Stomach (tissue), 4 donors: Measurements from ENCODE around the gene POU2AF1.

Source experiments
- EP300 ChIP-seq: sonication (generic); formaldehyde crosslinking; IDR thresholded peaks from one replicate; pipeline ENCODE4 v1.6.1; 2017; ENCODE audit warnings: antibody characterized with exemption
- POLR2A ChIP-seq, 4 donors: fragments of 450-650 bp; IDR thresholded peaks; one replicate each; pipeline ENCODE4 v1.6.1; 2016; ENCODE audit warnings: antibody characterized with exemption in 4 of 4, control low read depth in 2 of 4, mild to moderate bottlenecking in 1 of 4, moderate library complexity in 1 of 4
- POLR2AphosphoS5 ChIP-seq, 3 donors: sonication (generic); formaldehyde crosslinking; IDR thresholded peaks; one replicate each; pipeline ENCODE4 v1.6.1; 2016; ENCODE audit warnings: antibody characterized with exemption in 3 of 3
- TF ChIP-seq, protein P1 (sequence below), 7 experiments: fragments of 450-650 bp in 4 of 7; fragments of 200-600 bp in 3 of 7; sonication (generic) in 3 of 7; IDR thresholded peaks; one replicate each; pipeline ENCODE4 v1.5.1; 2016 to 2019; ENCODE audit warnings: antibody characterized with exemption in 7 of 7, control low read depth in 2 of 7, mild to moderate bottlenecking in 1 of 7

DNA sequence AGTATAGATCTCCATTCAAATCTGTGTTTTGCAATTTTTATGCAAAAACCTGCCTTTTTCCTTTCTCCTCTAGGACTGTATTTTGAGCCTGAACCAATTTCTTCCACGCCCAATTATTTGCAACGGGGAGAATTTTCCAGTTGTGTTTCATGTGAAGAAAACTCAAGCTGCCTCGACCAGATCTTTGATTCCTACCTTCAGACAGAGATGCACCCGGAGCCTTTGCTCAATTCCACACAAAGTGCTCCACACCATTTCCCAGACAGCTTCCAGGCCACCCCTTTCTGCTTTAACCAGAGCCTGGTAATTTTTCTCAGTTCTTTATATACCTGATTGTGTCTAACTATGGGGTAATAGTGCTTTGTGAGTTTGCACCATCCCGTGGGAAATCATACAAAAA is 72.8 kb downstream of the POU2AF1 start:
- TF ChIP-seq, protein P1, sequence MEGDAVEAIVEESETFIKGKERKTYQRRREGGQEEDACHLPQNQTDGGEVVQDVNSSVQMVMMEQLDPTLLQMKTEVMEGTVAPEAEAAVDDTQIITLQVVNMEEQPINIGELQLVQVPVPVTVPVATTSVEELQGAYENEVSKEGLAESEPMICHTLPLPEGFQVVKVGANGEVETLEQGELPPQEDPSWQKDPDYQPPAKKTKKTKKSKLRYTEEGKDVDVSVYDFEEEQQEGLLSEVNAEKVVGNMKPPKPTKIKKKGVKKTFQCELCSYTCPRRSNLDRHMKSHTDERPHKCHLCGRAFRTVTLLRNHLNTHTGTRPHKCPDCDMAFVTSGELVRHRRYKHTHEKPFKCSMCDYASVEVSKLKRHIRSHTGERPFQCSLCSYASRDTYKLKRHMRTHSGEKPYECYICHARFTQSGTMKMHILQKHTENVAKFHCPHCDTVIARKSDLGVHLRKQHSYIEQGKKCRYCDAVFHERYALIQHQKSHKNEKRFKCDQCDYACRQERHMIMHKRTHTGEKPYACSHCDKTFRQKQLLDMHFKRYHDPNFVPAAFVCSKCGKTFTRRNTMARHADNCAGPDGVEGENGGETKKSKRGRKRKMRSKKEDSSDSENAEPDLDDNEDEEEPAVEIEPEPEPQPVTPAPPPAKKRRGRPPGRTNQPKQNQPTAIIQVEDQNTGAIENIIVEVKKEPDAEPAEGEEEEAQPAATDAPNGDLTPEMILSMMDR (IDR thresholded peaks at IDR 0.05): no peak
- TF ChIP-seq POLR2A (IDR thresholded peaks at IDR 0.05): no peak
- TF ChIP-seq POLR2AphosphoS5 (IDR thresholded peaks at IDR 0.05): no peak
- no peak for TF ChIP-seq EP300
